Measurements from ENCODE around the gene TCAF2. TPM values are rescaled to one million over a fixed set of nuclear protein-coding genes. Genes with fewer than 3 reads are reported as not detected.
"Not testable (repeated sequence)": the region's sequence is repeated elsewhere in the genome, so short reads cannot be mapped to it uniquely, and the experiment has no call there.

Gene TCAF2
- total RNA-seq, 2 donors from 2014 or later = 23.8 to 27.1 TPM

DNA sequence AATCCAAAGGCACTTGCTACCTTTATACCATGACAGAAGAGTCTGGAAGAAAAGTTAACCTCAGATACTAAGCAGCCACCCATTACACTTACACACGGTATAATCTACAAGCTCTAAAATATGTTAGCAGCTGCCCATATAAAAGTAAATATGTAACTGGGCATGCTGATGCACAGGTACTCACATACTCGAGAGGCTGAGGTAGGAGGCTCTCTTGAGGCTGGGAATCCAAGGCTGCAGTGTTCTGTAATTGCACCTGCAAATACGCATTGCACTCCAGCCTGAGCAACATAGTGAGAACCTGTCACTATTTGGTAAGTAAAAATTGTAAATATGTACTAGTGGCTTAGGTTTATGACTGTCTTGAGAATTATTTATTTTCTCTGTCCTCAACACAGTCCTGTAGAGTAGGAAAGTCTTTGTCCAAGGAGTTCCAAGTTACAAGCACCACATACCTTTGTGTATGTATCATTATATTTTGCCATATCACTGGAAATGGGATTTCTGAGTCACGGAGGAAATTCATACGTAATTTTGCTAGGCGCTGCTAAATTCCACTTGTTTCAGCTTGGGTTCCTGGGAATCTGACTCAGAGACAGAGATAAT, 12.3 kb downstream of the TCAF2 start:
- not testable (repeated sequence) for H3K27me3 Mint-ChIP-seq; H3K4me1 Mint-ChIP-seq; H3K36me3 Mint-ChIP-seq (ENCODE audit: low read depth); H3K27ac Mint-ChIP-seq; ATAC-seq; H3K9me3 ChIP-seq (ENCODE audit: control insufficient read depth, low read length, poor library complexity, severe bottlenecking); DNase-seq; H3K4me3 Mint-ChIP-seq

DNA sequence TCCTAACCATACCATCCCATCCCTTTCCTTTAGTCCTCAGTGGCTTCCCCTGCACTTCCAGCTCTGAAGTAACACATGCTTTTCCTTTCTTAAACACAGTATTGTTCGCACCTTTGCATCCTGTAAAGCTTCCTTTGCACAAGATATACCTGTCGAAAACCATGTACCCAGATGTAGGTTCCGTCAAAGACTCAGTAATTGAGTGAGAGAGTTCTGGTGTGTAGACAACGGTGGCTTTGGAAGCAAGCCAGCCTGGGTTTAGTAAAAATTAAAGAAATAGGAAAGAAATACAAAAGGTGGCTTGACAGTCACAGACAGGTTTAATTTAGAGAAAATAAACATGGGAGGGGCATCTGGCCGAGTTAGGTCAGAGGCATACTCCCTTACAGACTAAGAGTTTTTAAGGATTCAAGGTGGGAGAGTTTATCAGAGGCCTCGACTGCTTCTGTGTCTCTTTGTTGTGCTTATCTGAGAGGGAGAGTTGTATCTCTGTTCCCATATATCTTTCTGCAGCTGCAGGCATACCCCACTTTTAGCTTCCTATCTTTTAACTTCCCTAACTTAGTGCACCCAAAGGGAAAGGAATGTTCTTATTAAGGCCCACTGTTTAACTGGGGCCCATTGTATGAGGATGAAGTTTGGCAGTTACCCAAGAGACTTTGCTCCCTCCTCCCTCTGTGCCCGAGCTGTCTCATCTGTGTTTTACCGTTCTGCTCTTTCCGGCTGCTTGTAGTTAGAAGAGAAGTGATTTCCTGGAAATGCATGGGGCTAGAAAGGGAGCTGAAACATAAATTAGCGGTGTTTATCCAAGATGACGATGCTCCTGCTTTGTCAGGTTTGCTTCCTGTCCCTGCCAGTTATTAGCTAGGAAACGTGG, 14.8 kb downstream of the TCAF2 start:
- not testable (repeated sequence) for H3K4me3 Mint-ChIP-seq; H3K9me3 ChIP-seq (ENCODE audit: control insufficient read depth, low read length, poor library complexity, severe bottlenecking); H3K4me1 Mint-ChIP-seq; H3K27me3 Mint-ChIP-seq; H3K27ac Mint-ChIP-seq; H3K36me3 Mint-ChIP-seq (ENCODE audit: low read depth); DNase-seq
- ATAC-seq = peak; percentile 74

DNA sequence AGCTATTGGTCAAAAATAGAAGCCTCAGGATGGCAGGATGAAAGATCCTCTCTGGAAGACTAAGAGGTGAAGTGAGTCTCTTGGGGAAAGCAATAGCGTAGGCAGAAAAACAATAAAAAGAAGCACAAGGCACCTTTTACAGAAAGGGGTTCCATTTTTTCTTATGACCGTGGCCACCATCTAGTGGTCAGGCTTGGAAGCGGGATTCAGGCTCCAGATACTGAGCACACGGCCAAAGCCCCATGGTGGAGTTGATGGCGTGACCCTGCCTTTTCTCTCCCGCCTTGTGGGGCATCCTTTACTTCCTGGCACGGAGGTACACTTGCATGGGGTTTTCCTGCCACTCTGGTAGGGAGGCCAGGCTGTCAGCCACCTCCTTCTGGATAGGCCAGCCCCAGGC, 18.6 kb downstream of the TCAF2 start:
- H3K4me3 Mint-ChIP-seq; H3K9me3 ChIP-seq (ENCODE audit: control insufficient read depth, low read length, poor library complexity, severe bottlenecking); H3K4me1 Mint-ChIP-seq; H3K27me3 Mint-ChIP-seq; DNase-seq; H3K27ac Mint-ChIP-seq; H3K36me3 Mint-ChIP-seq (ENCODE audit: low read depth): not testable (repeated sequence)
- peak; percentile 29 for ATAC-seq

DNA sequence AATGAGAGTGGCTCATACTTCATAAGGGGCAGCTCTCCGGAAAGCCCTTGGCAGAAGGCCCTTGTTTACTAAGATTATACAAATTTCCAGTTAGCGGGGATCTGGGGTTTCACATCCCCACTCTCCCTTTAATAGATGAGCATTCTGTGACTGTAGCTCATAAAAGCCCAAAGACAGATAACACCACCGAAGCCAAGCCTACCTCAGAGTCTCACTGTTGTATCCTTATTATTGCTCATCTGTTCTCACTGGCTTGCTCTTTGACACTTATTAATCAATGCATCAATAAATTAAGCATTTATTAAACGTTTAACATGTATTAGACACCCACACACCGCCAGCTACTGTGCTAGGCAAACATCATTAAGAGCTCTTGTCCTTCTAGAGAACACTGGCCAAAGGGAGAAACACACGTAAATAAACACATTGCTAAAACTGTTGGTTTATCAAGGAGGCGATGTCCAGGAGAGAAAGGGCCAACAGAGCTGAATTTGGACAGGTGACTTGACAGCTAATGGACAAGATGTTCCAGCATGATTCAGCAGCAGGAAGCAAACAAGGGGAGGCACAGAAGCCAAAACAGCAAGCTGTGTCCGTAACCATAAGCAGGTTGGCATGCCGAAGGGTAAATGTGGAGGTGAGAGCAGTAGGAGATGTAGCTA, 19.9 kb downstream of the TCAF2 start:
- H3K27me3 Mint-ChIP-seq; H3K4me1 Mint-ChIP-seq; DNase-seq; H3K36me3 Mint-ChIP-seq (ENCODE audit: low read depth); ATAC-seq; H3K4me3 Mint-ChIP-seq; H3K9me3 ChIP-seq (ENCODE audit: control insufficient read depth, low read length, poor library complexity, severe bottlenecking); H3K27ac Mint-ChIP-seq: not testable (repeated sequence)

GRCh38 chr7:143646598-143646997, 25.8 kb downstream of the TCAF2 start:
- H3K4me1 Mint-ChIP-seq; H3K27me3 Mint-ChIP-seq; H3K9me3 ChIP-seq (ENCODE audit: control insufficient read depth, low read length, poor library complexity, severe bottlenecking); ATAC-seq; DNase-seq; H3K36me3 Mint-ChIP-seq (ENCODE audit: low read depth); H3K4me3 Mint-ChIP-seq; H3K27ac Mint-ChIP-seq: not testable (repeated sequence)

- not testable (repeated sequence) for H3K9me3 ChIP-seq (ENCODE audit: control insufficient read depth, low read length, poor library complexity, severe bottlenecking); DNase-seq; H3K27me3 Mint-ChIP-seq; ATAC-seq; H3K4me3 Mint-ChIP-seq; H3K27ac Mint-ChIP-seq; H3K36me3 Mint-ChIP-seq (ENCODE audit: low read depth); H3K4me1 Mint-ChIP-seq
Measured at GRCh38 chr7:143649902-143650301, 29.1 kb downstream of the TCAF2 start.

GRCh38 chr7:143650447-143650846, 29.7 kb downstream of the TCAF2 start:
- H3K4me3 Mint-ChIP-seq; ATAC-seq; H3K27ac Mint-ChIP-seq; H3K4me1 Mint-ChIP-seq; H3K27me3 Mint-ChIP-seq; H3K9me3 ChIP-seq (ENCODE audit: control insufficient read depth, low read length, poor library complexity, severe bottlenecking); DNase-seq; H3K36me3 Mint-ChIP-seq (ENCODE audit: low read depth): not testable (repeated sequence)

Other genes with a start within 250 kb of the TCAF2 start
- gene ZYX, start 239.6 kb upstream of the TCAF2 start, total RNA-seq = 100 to 1,000 TPM; 151 to 165 TPM
- gene EPHA1, start 212.1 kb upstream of the TCAF2 start, total RNA-seq = 10 to 100 TPM in 1 of 2 donors, 1 to 10 TPM in 1; 9.4 to 19.7 TPM
- under 1 TPM; 0.60 to 0.80 TPM for gene TAS2R60, start 177.5 kb upstream of the TCAF2 start, total RNA-seq
- under 1 TPM; 0.52 to 0.99 TPM for gene TAS2R41, start 143.1 kb upstream of the TCAF2 start, total RNA-seq
- under 1 TPM in 1 of 2 donors, not detected in 1; 0.73 TPM for gene CTAGE15, start 49.2 kb upstream of the TCAF2 start, total RNA-seq
- gene CTAGE6, start 136.7 kb downstream of the TCAF2 start, total RNA-seq = 1 to 10 TPM in 1 of 2 donors, under 1 TPM in 1; 0.73 to 1.1 TPM

Measured in T-helper 17 cell (primary cell).